ENCODE results near the gene PRDM16. TPM values are rescaled to one million over a fixed set of nuclear protein-coding genes. Genes with fewer than 3 reads are reported as not detected.

Gene PRDM16
- polyA plus RNA-seq, 1 experiment: 0.06 TPM

- TF ChIP-seq CTCF (IDR thresholded peaks at IDR 0.05; ENCODE audit: low read depth, low read length): no peak
- peaks cover 11% of the 10 kb centered on the region; the same call in 1 of the 2 replicates for H3K9me3 ChIP-seq (ENCODE audit: control insufficient read depth, insufficient read depth, low read length)
- no peaks in the 10 kb centered on the region for H3K27me3 ChIP-seq (ENCODE audit: control insufficient read depth, insufficient read depth, low read length)
- CTCF ChIA-PET: no interaction called here
- POLR2A ChIA-PET: no interaction called here
- H3K27ac ChIP-seq (ENCODE audit: low read depth, low read length): no peak overlapping the region
- no peak overlapping the region for H3K4me3 ChIP-seq (ENCODE audit: low read depth, low read length)
- no peak for DNase-seq (ENCODE audit: low read depth, low spot score)
These were observed 164.5 kb downstream of the PRDM16 start for GRCh38 chr1:3233551-3233950.

- Histone ChIP-seq H3K9me3 (ENCODE audit: control insufficient read depth, insufficient read depth, low read length) (peaks cover 16% of the 10 kb centered on the region; the same call in 1 of the 2 replicates), H3K27ac (ENCODE audit: low read depth, low read length) (no peak overlapping the region), H3K4me3 (ENCODE audit: low read depth, low read length) (no peak overlapping the region), H3K27me3 (ENCODE audit: control insufficient read depth, insufficient read depth, low read length) (peaks cover under 1% of the 10 kb centered on the region)
- POLR2A ChIA-PET: no interaction called here
- no peak for DNase-seq (ENCODE audit: low read depth, low spot score)
- TF ChIP-seq CTCF (IDR thresholded peaks at IDR 0.05; ENCODE audit: low read depth, low read length): no peak
- CTCF ChIA-PET: no interaction called here
These were observed 165.3 kb downstream of the PRDM16 start for GRCh38 chr1:3234281-3234680.

- Histone ChIP-seq H3K27me3 (ENCODE audit: control insufficient read depth, insufficient read depth, low read length) (peaks cover 2% of the 10 kb centered on the region), H3K27ac (ENCODE audit: low read depth, low read length) (no peak overlapping the region), H3K4me3 (ENCODE audit: low read depth, low read length) (no peak overlapping the region), H3K9me3 (ENCODE audit: control insufficient read depth, insufficient read depth, low read length) (peaks cover 16% of the 10 kb centered on the region; the same call in 1 of the 2 replicates)
- ChIA-PET POLR2A (no interaction called here), CTCF (no interaction called here)
- TF ChIP-seq CTCF (IDR thresholded peaks at IDR 0.05; ENCODE audit: low read depth, low read length): no peak
- no peak for DNase-seq (ENCODE audit: low read depth, low spot score)
These were observed 166.0 kb downstream of the PRDM16 start for GRCh38 chr1:3234956-3235355.

- DNase-seq (ENCODE audit: low read depth, low spot score): no peak
- ChIA-PET POLR2A (no interaction called here), CTCF (no interaction called here)
- Histone ChIP-seq H3K27me3 (ENCODE audit: control insufficient read depth, insufficient read depth, low read length) (peaks cover 2% of the 10 kb centered on the region), H3K4me3 (ENCODE audit: low read depth, low read length) (no peak overlapping the region), H3K27ac (ENCODE audit: low read depth, low read length) (no peak overlapping the region), H3K9me3 (ENCODE audit: control insufficient read depth, insufficient read depth, low read length) (peaks cover 18% of the 10 kb centered on the region; the same call in 1 of the 2 replicates)
- TF ChIP-seq CTCF (IDR thresholded peaks at IDR 0.05; ENCODE audit: low read depth, low read length): no peak
These were observed 166.5 kb downstream of the PRDM16 start for GRCh38 chr1:3235496-3235895.

- Histone ChIP-seq H3K4me3 (ENCODE audit: low read depth, low read length) (no peak overlapping the region), H3K27ac (ENCODE audit: low read depth, low read length) (no peak overlapping the region), H3K27me3 (ENCODE audit: control insufficient read depth, insufficient read depth, low read length) (peaks cover 2% of the 10 kb centered on the region), H3K9me3 (ENCODE audit: control insufficient read depth, insufficient read depth, low read length) (peaks cover 27% of the 10 kb centered on the region)
- POLR2A ChIA-PET: no interaction called here
- CTCF ChIA-PET: no interaction called here
- TF ChIP-seq CTCF (IDR thresholded peaks at IDR 0.05; ENCODE audit: low read depth, low read length): no peak
- DNase-seq (ENCODE audit: low read depth, low spot score): no peak
These were observed 167.4 kb downstream of the PRDM16 start for GRCh38 chr1:3236361-3236760.

Data from AG04450 (cell line).